Mesodermal cell (in vitro differentiated cells): Measurements from ENCODE around the gene CALCOCO2. TPM values are rescaled to one million over a fixed set of nuclear protein-coding genes. Genes with fewer than 3 reads are reported as not detected.
A peak's percentile ranks its signal among the peaks of the same experiment; 100 is the strongest.
"Not testable (repeated sequence)": the region's sequence is repeated elsewhere in the genome, so short reads cannot be mapped to it uniquely, and the experiment has no call there.

ENCODE experiments used
- H3K27ac ChIP-seq: 2 replicates; pipeline ENCODE4 v1.7.0; 2013; ENCODE audit warnings: mild to moderate bottlenecking, low read depth, low read length, moderate library complexity; ENCODE audit not compliant: severe bottlenecking
- H3K36me3 ChIP-seq: 2 replicates; pipeline ENCODE4 v1.7.1; 2013; ENCODE audit warnings: mild to moderate bottlenecking, low read length, moderate library complexity; ENCODE audit not compliant: control insufficient read depth, insufficient read depth
- H3K4me1 ChIP-seq: one replicate; pipeline ENCODE4 v1.7.1; 2013; ENCODE audit warnings: mild to moderate bottlenecking, low read length; ENCODE audit not compliant: insufficient read depth, control insufficient read depth, poor library complexity, severe bottlenecking
- H3K4me3 ChIP-seq: 2 replicates; pipeline ENCODE4 v1.7.0; 2013; ENCODE audit warnings: low read length, control low read depth, mild to moderate bottlenecking; ENCODE audit not compliant: insufficient read depth, poor library complexity, severe bottlenecking; ENCODE audit errors: extremely low read depth
- H3K9me3 ChIP-seq: 2 replicates; pipeline ENCODE4 v1.7.1; 2013; ENCODE audit warnings: mild to moderate bottlenecking, low read length, moderate library complexity; ENCODE audit not compliant: control insufficient read depth
- WGBS, 2 experiments: methylation state at CpG; one replicate each; pipeline ENCODE4 v1.1.5; 2013; ENCODE audit warnings: missing lambda C conversion rate in 2 of 2; ENCODE audit not compliant: insufficient coverage in 2 of 2; 5-methylcytosine and 5-hydroxymethylcytosine counted together
- polyA plus RNA-seq, 2 experiments: library from polyadenylated mRNA; stranded (reverse); fragments of 50-300 nt; gene quantifications; one replicate each; pipeline ENCODE4 v1.2.3, GENCODE V29; 2013

CALCOCO2 gene, protein sequence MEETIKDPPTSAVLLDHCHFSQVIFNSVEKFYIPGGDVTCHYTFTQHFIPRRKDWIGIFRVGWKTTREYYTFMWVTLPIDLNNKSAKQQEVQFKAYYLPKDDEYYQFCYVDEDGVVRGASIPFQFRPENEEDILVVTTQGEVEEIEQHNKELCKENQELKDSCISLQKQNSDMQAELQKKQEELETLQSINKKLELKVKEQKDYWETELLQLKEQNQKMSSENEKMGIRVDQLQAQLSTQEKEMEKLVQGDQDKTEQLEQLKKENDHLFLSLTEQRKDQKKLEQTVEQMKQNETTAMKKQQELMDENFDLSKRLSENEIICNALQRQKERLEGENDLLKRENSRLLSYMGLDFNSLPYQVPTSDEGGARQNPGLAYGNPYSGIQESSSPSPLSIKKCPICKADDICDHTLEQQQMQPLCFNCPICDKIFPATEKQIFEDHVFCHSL
- 51.0 TPM for polyA plus RNA-seq (2013, experiment 1 of 2)
- 52.7 TPM for polyA plus RNA-seq (2013, experiment 2 of 2)

DNA sequence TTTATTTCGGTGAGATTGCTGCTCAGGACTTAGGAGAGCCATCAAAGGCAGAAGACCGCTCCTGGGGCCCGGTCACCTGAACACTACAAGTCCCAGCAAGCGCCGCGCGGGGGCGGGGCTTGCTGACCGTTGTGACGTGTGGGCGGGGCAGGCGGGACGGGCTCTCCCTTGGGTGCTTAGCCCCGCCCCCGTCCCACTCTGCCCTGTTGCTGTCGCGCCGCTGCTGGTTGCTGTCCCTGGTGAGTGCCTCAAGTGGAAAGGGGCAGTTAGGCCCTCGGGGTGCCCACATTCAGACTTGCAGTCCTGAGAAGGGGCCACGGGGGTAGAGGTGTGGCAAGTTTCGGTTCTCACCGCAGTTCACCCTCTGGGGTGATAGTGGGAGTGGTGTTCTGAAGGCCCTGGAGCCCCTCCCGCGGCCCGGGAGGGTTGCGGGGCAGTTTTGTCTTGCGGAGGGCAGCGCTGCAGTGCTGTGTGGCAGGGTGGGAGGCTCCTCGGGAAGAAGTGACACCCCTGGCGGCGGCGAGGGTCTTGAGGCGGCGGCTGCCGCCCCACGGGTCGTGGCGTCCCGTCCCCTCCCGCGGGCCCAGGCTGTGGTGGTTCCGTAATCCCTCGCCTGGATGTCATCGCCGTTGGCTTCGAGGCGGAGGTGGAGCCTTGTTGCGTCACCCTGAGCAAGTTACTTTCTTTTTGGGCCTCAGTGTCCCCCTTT is at the start of gene CALCOCO2:
Gene CALCOCO2, plus strand, starts transcription at position 196 of the 709 bp plus-strand sequence. CDS start 10,673 bp downstream, outside the sequence.
- H3K9me3 ChIP-seq = no peaks in the 10 kb centered on the region
- H3K4me3 ChIP-seq = peak within 1 kb of the TSS; percentile 77
- 2 to 3% methylated on average over 24 to 44 of the region's 48 CpGs for WGBS, 2 experiments
- no peaks in the 10 kb centered on the region for H3K36me3 ChIP-seq
- H3K27ac ChIP-seq = no peak within 1 kb of the TSS
- H3K4me1 ChIP-seq = no peaks in the 10 kb centered on the region

DNA sequence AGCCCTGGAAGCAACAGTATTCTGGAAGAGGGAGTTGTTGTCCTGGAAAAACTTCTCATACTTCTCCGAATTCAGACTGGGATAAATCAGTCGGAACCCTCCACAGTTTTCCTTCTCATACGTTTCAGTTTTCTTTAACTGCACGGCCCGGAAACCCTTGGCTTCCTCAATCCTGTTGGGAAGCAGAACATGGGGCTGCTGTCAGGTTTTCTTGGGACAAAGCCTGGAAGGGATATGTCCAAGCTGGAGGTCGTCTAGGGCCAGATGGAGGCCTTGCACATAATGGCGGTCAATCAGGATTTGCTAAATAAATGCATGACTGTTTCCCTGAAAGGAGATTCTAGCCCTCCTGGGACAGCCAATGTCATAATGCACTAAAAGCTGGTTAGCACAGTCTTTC is 43.0 kb upstream of the CALCOCO2 start:
- 96 to 97% methylated on average over 6 of the region's 7 CpGs for WGBS, 2 experiments
- no peak overlapping the region for H3K4me3 ChIP-seq

DNA sequence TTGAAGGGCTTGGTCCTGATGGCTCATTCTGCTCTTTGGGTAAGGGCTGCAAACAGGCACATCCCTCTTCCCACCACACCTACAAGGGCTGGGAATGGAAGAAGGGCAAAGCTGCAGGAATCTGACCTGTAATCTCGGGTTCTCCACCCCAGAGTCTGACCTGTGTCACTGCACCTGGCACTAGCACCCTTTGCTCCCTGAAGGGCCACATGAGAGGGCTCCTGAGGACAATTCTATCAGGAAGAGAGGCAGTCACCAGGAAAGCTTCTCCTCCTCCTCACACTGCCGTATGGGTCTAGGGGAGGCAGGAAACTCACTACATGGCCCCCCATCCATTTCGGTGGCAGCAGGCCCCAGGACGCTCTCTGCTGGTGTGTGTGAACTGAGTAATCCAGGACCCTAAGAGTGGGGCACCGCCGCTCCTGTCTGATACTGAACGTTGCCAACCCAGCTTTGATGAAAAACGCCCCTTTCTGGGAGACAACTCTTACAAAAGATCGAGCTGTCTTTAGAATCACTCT is 40.2 kb upstream of the CALCOCO2 start:
- Histone ChIP-seq H3K36me3 (no peaks in the 10 kb centered on the region), H3K4me1 (peaks cover 7% of the 10 kb centered on the region), H3K9me3 (no peaks in the 10 kb centered on the region), H3K4me3 (no peak overlapping the region), H3K27ac (no peak overlapping the region)
- 25 to 39% methylated on average over 6 to 8 of the region's 9 CpGs for WGBS, 2 experiments

More for the DNA sequence above, 43.0 kb upstream of the CALCOCO2 start:
- Histone ChIP-seq H3K9me3 (no peaks in the 10 kb centered on the region), H3K36me3 (no peaks in the 10 kb centered on the region), H3K4me1 (no peaks in the 10 kb centered on the region), H3K27ac (no peak overlapping the region)

DNA sequence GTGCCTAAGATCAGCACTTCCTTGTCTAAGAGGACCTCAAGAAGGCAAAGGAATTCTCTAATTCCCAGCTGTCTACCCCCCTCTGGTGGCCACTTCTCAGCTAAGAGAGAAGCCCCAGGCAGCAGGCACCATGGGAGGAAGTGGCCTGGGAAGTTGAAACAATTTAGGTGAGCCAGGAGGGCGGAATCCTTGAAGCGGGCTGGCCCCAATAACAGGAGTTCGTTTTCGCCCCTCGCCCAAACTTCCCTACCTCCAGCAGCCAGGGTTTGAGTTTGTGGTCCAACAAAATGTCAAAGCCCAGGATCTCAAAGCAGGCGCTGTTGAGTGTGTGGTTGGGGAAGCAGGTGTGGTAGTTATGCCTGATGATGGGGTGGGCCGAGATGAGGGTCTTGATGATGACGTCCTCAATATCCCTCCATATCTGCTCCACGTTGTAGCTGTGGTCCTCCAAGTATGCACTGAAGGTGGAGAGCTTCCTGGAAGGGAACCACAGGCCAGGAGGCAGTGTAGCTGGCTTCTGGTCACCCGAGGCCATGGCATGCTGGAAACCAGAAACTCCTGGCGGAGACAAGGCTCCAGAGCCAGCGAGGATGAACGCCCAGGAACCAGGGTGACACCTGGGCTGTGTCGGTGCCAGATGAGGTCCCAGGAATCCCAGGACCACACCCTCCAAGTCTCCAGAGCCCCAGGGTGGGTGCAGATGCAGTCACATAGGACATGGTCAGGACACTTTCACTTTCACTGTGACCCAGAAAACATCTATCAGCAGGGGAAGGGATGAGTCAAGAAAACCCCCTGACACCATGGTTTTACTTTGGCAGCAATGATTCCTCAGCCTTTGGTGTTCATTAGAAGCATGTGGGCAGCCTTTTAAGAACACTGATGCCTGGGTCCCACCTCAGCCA is 39.5 kb upstream of the CALCOCO2 start:
- Histone ChIP-seq H3K4me1 (peaks cover 9% of the 10 kb centered on the region), H3K9me3 (no peaks in the 10 kb centered on the region), H3K4me3 (no peak overlapping the region), H3K36me3 (no peaks in the 10 kb centered on the region), H3K27ac (no peak overlapping the region)
- 67 to 73% methylated on average over 7 to 10 of the region's 14 CpGs for WGBS, 2 experiments

DNA sequence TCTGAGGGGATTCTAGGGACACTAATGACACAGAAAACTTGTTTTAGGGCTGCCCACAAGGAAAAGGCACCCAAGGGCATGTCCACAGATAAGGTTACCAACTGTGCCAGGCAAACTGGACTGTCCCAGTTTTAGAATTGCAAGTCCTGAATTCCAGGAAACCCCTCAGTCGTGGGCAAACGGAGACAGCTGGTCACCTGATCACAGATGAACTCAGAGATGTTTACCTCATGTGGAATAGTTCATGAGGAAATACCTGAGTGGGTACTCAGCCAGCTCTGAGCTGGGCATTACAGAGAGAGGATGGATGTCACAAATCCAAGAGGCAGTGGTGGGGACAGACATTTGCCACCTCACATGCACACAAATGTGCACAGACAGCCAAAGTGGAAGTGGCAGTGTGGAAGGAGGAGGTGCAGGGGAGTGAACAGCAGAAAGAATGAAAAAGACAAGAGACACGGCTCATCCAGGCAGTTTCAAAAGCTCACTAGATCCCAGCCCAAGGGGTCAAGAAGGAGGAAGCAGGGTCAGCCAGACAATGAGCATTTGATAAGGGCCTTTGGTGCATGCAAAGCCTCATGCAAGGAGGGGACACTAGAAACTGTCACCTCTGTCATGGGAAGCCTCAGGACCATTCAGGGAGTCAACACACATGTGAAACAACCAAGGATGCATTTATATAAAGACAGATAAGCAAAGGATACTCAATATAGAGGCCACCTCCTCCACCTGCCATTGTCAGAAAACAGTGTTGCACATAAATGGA is 38.6 kb upstream of the CALCOCO2 start:
- Histone ChIP-seq H3K4me1 (peaks cover 9% of the 10 kb centered on the region), H3K9me3 (no peaks in the 10 kb centered on the region)
- 78 to 89% methylated on average over 3 of the region's 3 CpGs for WGBS, 2 experiments

DNA sequence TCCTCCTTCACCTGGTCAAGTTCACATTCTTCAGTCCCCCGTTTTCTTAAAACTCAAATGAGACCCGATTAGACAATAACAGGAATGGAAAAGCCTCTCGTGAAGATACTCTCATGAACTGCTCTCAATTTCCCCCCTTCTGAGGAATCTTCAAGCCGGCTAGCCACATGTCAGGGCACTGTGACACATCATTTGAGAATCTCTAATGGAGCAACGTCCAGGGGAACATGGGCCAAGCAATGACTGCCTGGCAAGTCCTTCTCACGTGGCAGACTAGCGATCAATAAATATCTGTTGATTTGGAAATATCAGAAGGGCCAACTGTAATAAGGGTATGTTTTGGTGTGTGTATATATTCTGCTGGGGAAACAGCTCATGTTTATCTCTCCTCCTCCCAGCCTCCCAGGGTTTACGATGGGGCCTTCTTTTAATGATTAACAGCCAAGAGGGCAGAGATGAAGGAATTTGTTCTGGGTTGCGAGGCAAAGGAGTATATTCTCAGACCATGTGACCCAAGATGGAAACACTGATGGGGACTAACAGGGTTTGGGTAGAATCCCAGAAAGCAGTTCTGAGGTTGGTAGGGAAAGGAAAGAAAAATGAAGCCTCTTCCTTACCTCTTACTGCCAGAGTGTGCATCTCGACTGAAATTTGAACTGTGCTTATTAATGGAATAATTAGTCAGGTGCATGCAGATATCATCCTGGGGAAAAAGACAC is 35.2 kb upstream of the CALCOCO2 start:
- H3K4me1 ChIP-seq = peaks cover 9% of the 10 kb centered on the region
- WGBS, 2 experiments = 78 to 79% methylated on average over 8 to 9 of the region's 10 CpGs
- no peaks in the 10 kb centered on the region for H3K9me3 ChIP-seq
- H3K27ac ChIP-seq = peak overlapping the region; percentile 45
- H3K4me3 ChIP-seq = no peak overlapping the region
- H3K36me3 ChIP-seq = no peaks in the 10 kb centered on the region

More for the DNA sequence above, 38.6 kb upstream of the CALCOCO2 start:
- H3K36me3 ChIP-seq = no peaks in the 10 kb centered on the region
- no peak overlapping the region for H3K27ac ChIP-seq
- H3K4me3 ChIP-seq = no peak overlapping the region

DNA sequence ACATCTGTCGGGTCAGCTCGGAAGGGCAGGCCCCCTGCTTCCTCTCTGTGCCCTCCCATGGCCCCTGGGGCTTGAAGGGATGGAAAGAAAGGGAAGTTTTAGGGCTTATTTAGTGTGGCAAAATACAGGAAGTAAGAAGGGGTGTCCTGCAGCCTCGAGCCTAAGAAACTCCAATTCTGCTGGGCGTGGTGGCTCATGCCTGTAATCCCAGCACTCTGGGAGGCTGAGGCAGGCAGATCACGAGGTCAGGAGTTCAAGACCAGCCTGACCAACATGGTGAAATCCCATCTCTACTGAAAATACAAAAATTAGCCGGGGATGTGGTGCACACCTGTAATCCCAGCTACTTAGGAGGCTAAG is 34.7 kb upstream of the CALCOCO2 start:
- 88 to 90% methylated on average over 6 of the region's 6 CpGs for WGBS, 2 experiments
- H3K27ac ChIP-seq, H3K36me3 ChIP-seq, H3K4me1 ChIP-seq, H3K9me3 ChIP-seq, H3K4me3 ChIP-seq: not testable (repeated sequence)

DNA sequence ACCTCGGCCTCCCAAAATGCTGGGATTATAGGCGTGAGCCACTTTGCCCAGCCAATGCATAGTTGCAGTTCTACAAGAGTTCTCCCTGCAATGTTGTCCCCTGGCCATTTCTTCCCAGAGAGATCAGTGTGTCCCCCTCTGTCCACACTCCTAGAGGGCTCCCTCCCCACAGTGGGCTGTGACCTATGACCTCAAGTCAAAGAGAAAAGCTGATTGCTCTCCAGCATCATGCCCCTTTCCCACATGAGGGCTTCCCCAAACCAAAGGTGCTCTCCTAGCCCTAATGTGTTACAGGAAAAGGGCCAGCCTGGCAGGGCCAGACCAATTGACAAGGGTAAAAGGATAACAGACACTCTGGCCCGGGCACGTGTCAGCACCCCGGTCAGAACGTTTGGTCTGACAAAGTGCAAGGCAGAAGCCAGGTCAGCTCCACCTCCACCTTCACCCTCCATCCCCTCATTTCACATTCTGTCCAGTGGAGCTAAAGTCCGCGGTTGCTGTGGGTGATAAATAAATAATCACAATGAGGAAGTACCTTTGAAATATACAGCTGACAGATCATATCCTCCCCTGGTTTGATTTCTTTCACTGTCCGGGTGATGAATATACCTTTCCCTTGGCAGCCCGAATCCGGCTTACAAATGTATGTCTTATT is 31.6 kb upstream of the CALCOCO2 start:
- 88 to 91% methylated on average over 6 to 7 of the region's 11 CpGs for WGBS, 2 experiments

DNA sequence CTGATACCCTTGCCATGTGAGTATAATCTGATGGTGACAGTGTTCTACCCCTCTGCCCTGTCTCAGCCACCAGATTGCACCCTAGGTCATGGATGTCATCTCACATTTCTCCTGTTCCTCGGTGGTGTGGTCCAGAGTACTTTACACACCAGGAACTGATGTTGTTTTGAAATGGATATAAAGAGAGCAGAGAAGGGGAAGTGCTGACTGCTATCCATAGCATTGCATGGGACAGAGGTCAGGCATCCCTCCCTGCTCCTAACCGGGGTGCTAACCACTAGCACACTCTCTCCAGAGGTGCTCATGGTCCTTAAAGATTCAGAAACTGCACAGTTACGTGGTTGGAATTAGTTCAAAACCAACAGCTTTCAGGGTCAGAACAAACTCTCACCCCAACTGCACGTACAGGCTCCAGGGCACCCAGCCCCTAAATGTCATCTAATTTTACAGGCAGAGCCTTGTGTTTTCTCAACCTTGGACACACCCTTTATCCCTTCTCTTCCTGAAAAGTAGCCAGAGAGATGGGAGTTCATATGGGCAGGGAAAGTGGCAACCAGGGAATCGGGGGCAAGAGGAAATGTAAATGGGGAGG is 30.1 kb upstream of the CALCOCO2 start:
- Histone ChIP-seq H3K4me1 (peaks cover 2% of the 10 kb centered on the region), H3K36me3 (no peaks in the 10 kb centered on the region)

More for the DNA sequence above, 31.6 kb upstream of the CALCOCO2 start:
- Histone ChIP-seq H3K27ac (no peak overlapping the region), H3K4me3 (no peak overlapping the region), H3K4me1 (peaks cover 9% of the 10 kb centered on the region), H3K36me3 (no peaks in the 10 kb centered on the region), H3K9me3 (no peaks in the 10 kb centered on the region)

More for the DNA sequence above, 30.1 kb upstream of the CALCOCO2 start:
- Histone ChIP-seq H3K9me3 (no peaks in the 10 kb centered on the region), H3K27ac (no peak overlapping the region), H3K4me3 (no peak overlapping the region)
- 77 to 79% methylated on average over 3 to 4 of the region's 5 CpGs for WGBS, 2 experiments
